ENCODE measurements around the gene RACGAP1.

RACGAP1 gene

DNA sequence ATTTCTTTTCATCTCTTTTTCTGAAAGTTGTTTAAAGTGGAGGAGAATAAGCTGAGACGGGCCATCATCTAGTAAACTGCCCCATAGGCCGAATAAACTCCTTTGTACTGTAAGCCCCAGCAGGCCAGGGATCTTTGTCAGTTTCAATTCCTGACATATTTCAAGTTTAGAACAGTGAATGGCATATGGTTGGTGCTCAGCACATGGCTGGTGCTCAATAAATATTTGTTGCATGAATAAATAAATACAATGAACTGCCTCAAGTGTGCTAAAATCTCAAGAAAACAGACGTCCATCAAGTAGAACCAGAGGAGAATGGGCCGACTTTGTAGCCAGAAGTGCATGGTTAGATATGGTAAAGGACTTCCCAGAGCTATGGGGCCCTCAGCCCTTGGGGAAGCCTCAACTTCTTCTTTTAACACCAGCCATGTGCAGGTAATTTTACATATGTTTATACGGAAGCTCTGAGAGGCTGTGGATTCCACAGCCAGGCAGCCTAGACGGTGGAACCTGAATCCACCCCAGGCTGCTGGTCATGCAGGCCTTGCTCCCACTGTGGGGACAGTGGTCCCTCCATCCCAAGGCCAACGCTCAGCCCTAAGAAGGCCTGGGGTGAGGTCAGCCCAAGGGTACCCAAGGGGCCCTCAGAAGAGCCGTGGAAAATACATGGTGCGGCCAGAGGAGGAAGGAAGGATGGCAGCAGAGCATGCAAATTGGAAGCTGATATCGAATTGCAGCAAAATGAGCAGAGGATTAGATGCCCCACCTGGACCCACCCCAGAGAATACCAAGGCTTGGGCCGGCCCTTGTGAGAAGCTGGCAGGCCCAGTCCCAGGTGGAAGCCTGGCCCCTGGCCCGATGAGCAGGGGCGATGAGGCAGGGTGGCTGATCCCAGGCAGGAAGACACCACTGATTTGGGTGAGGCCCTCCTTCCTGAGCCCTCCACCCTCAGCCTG lies 83.5 kb downstream of the RACGAP1 start:
- DNase-seq (ENCODE audit: low read depth): no peak

DNA sequence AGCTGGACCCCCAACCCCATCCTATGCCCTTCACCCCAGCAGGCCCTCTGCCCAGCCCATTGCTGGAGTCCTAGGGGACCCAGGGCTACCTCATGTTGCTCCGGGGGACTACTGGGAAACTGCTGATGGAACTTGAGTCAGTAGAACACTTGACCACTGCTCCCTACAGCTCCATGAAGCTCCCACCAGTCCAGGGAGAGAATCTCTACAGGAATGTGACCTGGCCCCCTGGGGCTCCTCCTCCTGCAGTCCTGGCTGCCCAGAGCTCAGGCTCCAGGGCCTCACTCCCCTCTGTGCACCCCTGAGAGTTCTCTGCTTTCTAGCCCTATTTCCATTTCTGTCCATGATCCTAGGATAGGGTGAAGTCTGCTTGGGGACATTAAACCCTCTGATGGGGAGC lies 85.6 kb downstream of the RACGAP1 start:
- DNase-seq (ENCODE audit: low read depth): no peak

DNA sequence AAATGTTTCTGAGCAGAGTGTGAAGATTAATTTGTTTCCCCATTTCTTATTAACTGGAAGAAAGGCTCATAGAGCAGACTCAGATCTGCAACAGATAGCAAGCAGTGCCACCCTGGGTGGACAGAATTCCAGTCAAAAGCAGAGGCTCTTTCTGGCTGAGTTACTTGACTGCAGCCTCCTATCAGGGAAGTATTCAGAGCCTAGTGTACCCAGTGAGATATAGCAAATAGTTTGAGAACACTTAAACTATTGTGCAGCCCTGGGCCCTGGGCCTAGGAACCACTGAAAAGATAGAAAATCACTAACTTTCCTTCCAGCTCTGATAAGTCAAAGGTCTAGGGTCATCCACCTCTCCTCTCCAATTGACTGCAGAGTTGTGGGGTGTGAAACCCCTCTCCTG lies 86.0 kb downstream of the RACGAP1 start:
- no peak for DNase-seq (ENCODE audit: low read depth)
